CD14-positive monocyte (primary cell): ENCODE measurements around the gene RALBP1. TPM values are rescaled to one million over a fixed set of nuclear protein-coding genes. Genes with fewer than 3 reads are reported as not detected.

Source experiments
- DNase-seq, 3 donors: peaks; one replicate each; pipeline ENCODE4 v3.0.0-alpha.2; 2011 to 2022
- H2AFZ ChIP-seq: 2 replicates; pipeline ENCODE4 v1.6.0; 2012; ENCODE audit warnings: mild to moderate bottlenecking, low read depth, low read length, inconsistent platforms; ENCODE audit not compliant: insufficient read depth, poor library complexity, severe bottlenecking
- H3K27ac ChIP-seq, 2 donors: 1 replicate in 1 of 2; 2 replicates in 1 of 2; pipeline ENCODE4 v1.5.1; 2012 to 2013; ENCODE audit warnings: low read length in 2 of 2, control low read depth in 1 of 2, inconsistent platforms in 1 of 2, low read depth in 1 of 2, mild to moderate bottlenecking in 1 of 2
- H3K27me3 ChIP-seq, 2 donors: one replicate each; pipeline versions ENCODE4 v1.6.0 to v1.6.1; 2011 to 2013; ENCODE audit warnings: low read length in 2 of 2; ENCODE audit not compliant: control insufficient read depth in 2 of 2, insufficient read depth in 2 of 2
- H3K36me3 ChIP-seq, 2 donors: replicated peaks in 1 of 2; 1 replicate in 1 of 2; 2 replicates in 1 of 2; pipeline versions ENCODE4 v1.5.1 to v1.6.1; 2012 to 2013; ENCODE audit warnings: low read length in 2 of 2, control low read depth in 1 of 2, inconsistent platforms in 1 of 2, mild to moderate bottlenecking in 1 of 2; ENCODE audit not compliant: insufficient read depth in 2 of 2, control insufficient read depth in 1 of 2
- H3K4me1 ChIP-seq, 2 donors: 1 replicate in 1 of 2; 2 replicates in 1 of 2; pipeline versions ENCODE4 v1.5.1 to v1.6.1; 2012 to 2013; ENCODE audit warnings: low read length in 2 of 2, control low read depth in 1 of 2, inconsistent platforms in 1 of 2, mild to moderate bottlenecking in 1 of 2, moderate library complexity in 1 of 2; ENCODE audit not compliant: insufficient read depth in 2 of 2, control insufficient read depth in 1 of 2
- H3K4me2 ChIP-seq: replicated peaks from 2 replicates; pipeline ENCODE3; 2012; ENCODE audit warnings: low read length, moderate library complexity, mild to moderate bottlenecking; ENCODE audit not compliant: poor library complexity, severe bottlenecking; ENCODE audit errors: extremely low read depth
- H3K4me3 ChIP-seq, 3 experiments: fragments of 200-600 bp in 1 of 3; sonication (generic) in 1 of 3; replicated peaks in 1 of 3; 1 replicate in 2 of 3; 2 replicates in 1 of 3; pipeline ENCODE4 v1.5.1; 2011 to 2013; ENCODE audit warnings: low read length in 3 of 3, mild to moderate bottlenecking in 3 of 3, control low read depth in 2 of 3, low read depth in 2 of 3, inconsistent platforms in 1 of 3, moderate library complexity in 1 of 3
- H3K79me2 ChIP-seq: 2 replicates; pipeline ENCODE4 v1.6.0; 2012; ENCODE audit warnings: mild to moderate bottlenecking, control low read depth, inconsistent platforms, low read length, moderate library complexity; ENCODE audit not compliant: insufficient read depth
- H3K9ac ChIP-seq: 2 replicates; pipeline ENCODE4 v1.6.0; 2017; ENCODE audit warnings: low read length, mild to moderate bottlenecking; ENCODE audit not compliant: insufficient read depth, poor library complexity, severe bottlenecking
- H3K9me3 ChIP-seq, 2 donors: replicated peaks in 1 of 2; 1 replicate in 1 of 2; 2 replicates in 1 of 2; pipeline versions ENCODE4 v1.5.1 to v1.6.1; 2012 to 2013; ENCODE audit warnings: low read length in 2 of 2, control low read depth in 1 of 2; ENCODE audit not compliant: control insufficient read depth in 1 of 2, insufficient read depth in 1 of 2
- H4K20me1 ChIP-seq: 2 replicates; pipeline ENCODE4 v1.6.0; 2012; ENCODE audit warnings: mild to moderate bottlenecking, low read length, control low read depth, moderate library complexity; ENCODE audit not compliant: insufficient read depth
- H3K27ac Mint-ChIP-seq, 7 donors: one replicate each; pipeline ENCODE4 v1.8.0; 2020; ENCODE audit warnings: mild to moderate bottlenecking in 7 of 7, mixed read lengths in 7 of 7, moderate library complexity in 6 of 7, inconsistent platforms in 2 of 7
- H3K27me3 Mint-ChIP-seq, 3 donors: one replicate each; pipeline ENCODE4 v1.8.0; 2021 to 2022; ENCODE audit warnings: low read depth in 3 of 3, mild to moderate bottlenecking in 3 of 3, mixed read lengths in 3 of 3, moderate library complexity in 3 of 3, inconsistent platforms in 1 of 3
- H3K36me3 Mint-ChIP-seq, 2 donors: one replicate each; pipeline ENCODE4 v1.8.0; 2020; ENCODE audit warnings: mixed read lengths in 2 of 2, inconsistent platforms in 1 of 2, mild to moderate bottlenecking in 1 of 2
- H3K4me1 Mint-ChIP-seq: one replicate; pipeline ENCODE4 v1.8.0; 2020; ENCODE audit warnings: mild to moderate bottlenecking, mixed read lengths
- H3K4me3 Mint-ChIP-seq, 2 donors: one replicate each; pipeline ENCODE4 v1.8.0; 2020; ENCODE audit warnings: mild to moderate bottlenecking in 2 of 2, mixed read lengths in 2 of 2, moderate library complexity in 1 of 2
- H3K9me3 Mint-ChIP-seq, 7 donors: one replicate each; pipeline ENCODE4 v1.8.0; 2020 to 2022; ENCODE audit warnings: mixed read lengths in 7 of 7, mild to moderate bottlenecking in 6 of 7, moderate library complexity in 6 of 7, inconsistent platforms in 2 of 7
- WGBS: methylation state at CpG from one replicate; pipeline ENCODE4 v1.1.5; 2013; ENCODE audit warnings: missing lambda C conversion rate; ENCODE audit not compliant: insufficient coverage; 5-methylcytosine and 5-hydroxymethylcytosine counted together
- intact Hi-C, 2 donors: fragments of 100-400 bp; cut with micrococcal nuclease; formaldehyde crosslinking; loops; one replicate each; pipeline versions ENCODE4 v1.15.0 to v1.15.1; 2023
- polyA plus RNA-seq, 3 donors: library from polyadenylated mRNA; depleted of rRNA in 1 of 3; unstranded in 2 of 3; stranded (reverse) in 1 of 3; fragments of 300-500 nt in 2 of 3; fragments of >200 nt in 1 of 3; fragmentation: Illumina TruSeq in 2 of 3; gene quantifications; 1 replicate in 2 of 3; 2 replicates in 1 of 3; pipeline ENCODE4 v1.2.3, GENCODE V29; 2012 to 2021
- TF ChIP-seq, protein P1 (sequence below): fragments of 200-600 bp; IDR thresholded peaks from one replicate; pipeline ENCODE4 v1.8.0; 2022; ENCODE audit warnings: antibody characterized with exemption, mild to moderate bottlenecking

RALBP1 gene
- polyA plus RNA-seq, 3 donors = 21.5 to 36.0 (median 32.8) TPM

DNA sequence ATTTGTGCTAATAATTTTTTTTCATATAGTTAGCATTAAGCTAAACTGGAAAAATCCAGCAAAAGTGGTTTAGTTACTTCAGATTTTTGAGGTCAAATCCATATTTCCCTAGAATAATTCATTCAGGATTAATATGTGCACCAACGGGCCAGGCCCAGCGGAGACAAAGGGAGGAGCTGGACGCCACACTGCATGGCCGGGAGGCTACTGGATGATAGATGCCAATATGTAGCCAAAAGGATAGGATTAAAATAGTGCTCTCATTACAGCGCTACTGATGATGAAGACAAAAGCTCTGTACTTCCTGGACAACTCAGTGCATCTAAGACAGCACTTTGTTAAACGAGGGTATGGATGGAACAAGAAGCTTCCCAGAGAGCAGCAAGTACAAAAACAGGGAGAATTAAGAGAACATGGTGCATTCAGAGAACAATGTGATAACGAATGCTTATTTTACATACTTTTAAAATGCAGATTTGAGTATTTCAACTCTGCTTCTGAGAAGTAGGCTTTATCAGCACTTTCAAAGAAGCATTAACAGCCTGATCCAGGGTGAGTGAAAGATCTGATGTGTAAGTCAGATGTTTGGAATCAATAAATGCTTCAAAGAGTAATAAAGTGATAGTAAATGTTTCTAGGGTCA, 99.3 kb downstream of the RALBP1 start:
- no peak overlapping the region for H2AFZ ChIP-seq
- peaks cover 0 to 5% of the 10 kb centered on the region in 2 donors for H3K4me1 ChIP-seq
- H3K27me3 Mint-ChIP-seq = no peaks in the 10 kb centered on the region
- H4K20me1 ChIP-seq = peaks cover 5% of the 10 kb centered on the region
- intact Hi-C loops = loop anchor here in 1 of 2 donors (10.0 kb wide), 1 partner anchor 370 kb away; no protein-coding TSS in a partner anchor
- 100% methylated on average over 4 of the region's 7 CpGs for WGBS
- H3K4me3 Mint-ChIP-seq = no peak overlapping the region
- H3K9me3 ChIP-seq = no peaks in the 10 kb centered on the region
- peaks cover 59 to 95% of the 10 kb centered on the region in 2 donors for H3K36me3 ChIP-seq
- no peak overlapping the region for H3K9ac ChIP-seq
- no peak for DNase-seq
- TF ChIP-seq, protein P1, sequence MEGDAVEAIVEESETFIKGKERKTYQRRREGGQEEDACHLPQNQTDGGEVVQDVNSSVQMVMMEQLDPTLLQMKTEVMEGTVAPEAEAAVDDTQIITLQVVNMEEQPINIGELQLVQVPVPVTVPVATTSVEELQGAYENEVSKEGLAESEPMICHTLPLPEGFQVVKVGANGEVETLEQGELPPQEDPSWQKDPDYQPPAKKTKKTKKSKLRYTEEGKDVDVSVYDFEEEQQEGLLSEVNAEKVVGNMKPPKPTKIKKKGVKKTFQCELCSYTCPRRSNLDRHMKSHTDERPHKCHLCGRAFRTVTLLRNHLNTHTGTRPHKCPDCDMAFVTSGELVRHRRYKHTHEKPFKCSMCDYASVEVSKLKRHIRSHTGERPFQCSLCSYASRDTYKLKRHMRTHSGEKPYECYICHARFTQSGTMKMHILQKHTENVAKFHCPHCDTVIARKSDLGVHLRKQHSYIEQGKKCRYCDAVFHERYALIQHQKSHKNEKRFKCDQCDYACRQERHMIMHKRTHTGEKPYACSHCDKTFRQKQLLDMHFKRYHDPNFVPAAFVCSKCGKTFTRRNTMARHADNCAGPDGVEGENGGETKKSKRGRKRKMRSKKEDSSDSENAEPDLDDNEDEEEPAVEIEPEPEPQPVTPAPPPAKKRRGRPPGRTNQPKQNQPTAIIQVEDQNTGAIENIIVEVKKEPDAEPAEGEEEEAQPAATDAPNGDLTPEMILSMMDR = no peak
- no peak overlapping the region for H3K27ac ChIP-seq
- H3K4me2 ChIP-seq = no peak overlapping the region
- H3K4me3 ChIP-seq = no peak overlapping the region
- H3K79me2 ChIP-seq = no peaks in the 10 kb centered on the region
- peaks cover 58 to 75% of the 10 kb centered on the region in 2 donors for H3K36me3 Mint-ChIP-seq
- no peaks in the 10 kb centered on the region for H3K9me3 Mint-ChIP-seq
- H3K4me1 Mint-ChIP-seq = peaks cover 5% of the 10 kb centered on the region
- peak overlapping the region in 1 of 7 donors; percentile 27 for H3K27ac Mint-ChIP-seq
- no peaks in the 10 kb centered on the region for H3K27me3 ChIP-seq

DNA sequence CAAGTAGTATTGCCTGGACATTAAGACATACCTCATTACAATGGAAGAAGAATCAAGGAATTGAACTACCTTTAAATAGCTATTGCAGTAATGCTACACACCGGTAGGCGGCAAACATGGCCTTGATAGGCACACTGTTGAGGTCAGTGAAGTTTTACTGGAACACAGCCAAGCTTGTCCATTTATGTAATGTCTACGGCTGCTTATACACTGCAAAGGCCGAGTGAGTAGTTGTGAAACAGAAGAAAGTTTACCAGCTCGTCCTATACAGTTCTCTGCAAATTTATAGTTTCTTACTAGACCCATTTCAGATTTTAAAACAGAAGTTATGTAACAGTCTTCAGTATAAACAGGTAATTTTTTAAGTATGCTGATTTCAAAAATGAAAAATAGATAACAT, 100.2 kb downstream of the RALBP1 start:
- no peak overlapping the region for H2AFZ ChIP-seq
- H3K4me1 ChIP-seq = peaks cover 0 to 5% of the 10 kb centered on the region in 2 donors
- WGBS = no CpG with 5 or more reads among the region's 5 CpGs
- H3K27ac Mint-ChIP-seq = peak overlapping the region in 4 of 7 donors; percentile 13 to 70 (median 30)
- no peak overlapping the region for H3K4me3 Mint-ChIP-seq
- intact Hi-C loops = loop anchor here in 1 of 2 donors (10.0 kb wide), 1 partner anchor 369 kb away; no protein-coding TSS in a partner anchor
- H3K27me3 ChIP-seq = no peaks in the 10 kb centered on the region
- peak; percentile 72 to 93 (median 88) for DNase-seq
- H3K4me2 ChIP-seq = no peak overlapping the region
- peaks cover 5% of the 10 kb centered on the region for H4K20me1 ChIP-seq
- no peaks in the 10 kb centered on the region for H3K27me3 Mint-ChIP-seq
- no peak overlapping the region for H3K4me3 ChIP-seq
- H3K36me3 ChIP-seq = peaks cover 57 to 95% of the 10 kb centered on the region in 2 donors
- H3K36me3 Mint-ChIP-seq = peaks cover 57 to 74% of the 10 kb centered on the region in 2 donors
- peaks cover 5% of the 10 kb centered on the region for H3K4me1 Mint-ChIP-seq
- peak overlapping the region in 1 of 2 donors; percentile 27 for H3K27ac ChIP-seq
- H3K9me3 ChIP-seq = no peaks in the 10 kb centered on the region
- no peak overlapping the region for H3K9ac ChIP-seq
- H3K9me3 Mint-ChIP-seq = peaks cover 0 to 1% (median 0%) of the 10 kb centered on the region in 7 donors
- TF ChIP-seq, protein P1 = peak; percentile 81
- H3K79me2 ChIP-seq = no peaks in the 10 kb centered on the region
